ENCODE results near the gene EIF3K. TPM values are rescaled to one million over a fixed set of nuclear protein-coding genes. Genes with fewer than 3 reads are reported as not detected.

Gene EIF3K
- total RNA-seq, 1 donor from 2014 or later: 314 TPM

GRCh38 chr19:38634757-38635482 lies 15.9 kb downstream of the EIF3K start:
- no peaks in the 10 kb centered on the region for H3K9me3 ChIP-seq (ENCODE audit: control insufficient read depth in 3 of 3, low read length in 3 of 3)
- H3K27me3 ChIP-seq (ENCODE audit: control insufficient read depth in 3 of 3, insufficient read depth in 3 of 3, low read length in 3 of 3): no peaks in the 10 kb centered on the region
- H3K4me1 ChIP-seq (ENCODE audit: control insufficient read depth in 3 of 3, insufficient read depth in 3 of 3, low read length in 3 of 3): peaks cover 0 to 16% (median 13%) of the 10 kb centered on the region in 3 donors
- H3K9ac ChIP-seq (ENCODE audit: low read depth in 1 of 3, low read length in 3 of 3): peak overlapping the region in 1 of 3 donors; percentile 25
- H3K27ac ChIP-seq (ENCODE audit: low read depth, low read length): no peak overlapping the region
- peaks cover 35 to 38% (median 36%) of the 10 kb centered on the region in 3 donors for H3K36me3 ChIP-seq (ENCODE audit: control insufficient read depth in 3 of 3, insufficient read depth in 3 of 3, low read length in 3 of 3)
- H3K4me3 ChIP-seq (ENCODE audit: low read length in 3 of 3): no peak overlapping the region

GRCh38 chr19:38635483-38636399 lies 16.8 kb downstream of the EIF3K start:
- H3K27me3 ChIP-seq (ENCODE audit: control insufficient read depth in 3 of 3, insufficient read depth in 3 of 3, low read length in 3 of 3): no peaks in the 10 kb centered on the region
- H3K9ac ChIP-seq (ENCODE audit: low read depth in 1 of 3, low read length in 3 of 3): no peak overlapping the region
- peaks cover 32 to 36% (median 34%) of the 10 kb centered on the region in 3 donors for H3K36me3 ChIP-seq (ENCODE audit: control insufficient read depth in 3 of 3, insufficient read depth in 3 of 3, low read length in 3 of 3)
- H3K4me1 ChIP-seq (ENCODE audit: control insufficient read depth in 3 of 3, insufficient read depth in 3 of 3, low read length in 3 of 3): peaks cover 2 to 16% (median 13%) of the 10 kb centered on the region in 3 donors
- H3K9me3 ChIP-seq (ENCODE audit: control insufficient read depth in 3 of 3, low read length in 3 of 3): no peaks in the 10 kb centered on the region
- peak overlapping the region in 1 of 3 donors; percentile 6 for H3K4me3 ChIP-seq (ENCODE audit: low read length in 3 of 3)
- H3K27ac ChIP-seq (ENCODE audit: low read depth, low read length): peak overlapping the region; percentile 19

DNA sequence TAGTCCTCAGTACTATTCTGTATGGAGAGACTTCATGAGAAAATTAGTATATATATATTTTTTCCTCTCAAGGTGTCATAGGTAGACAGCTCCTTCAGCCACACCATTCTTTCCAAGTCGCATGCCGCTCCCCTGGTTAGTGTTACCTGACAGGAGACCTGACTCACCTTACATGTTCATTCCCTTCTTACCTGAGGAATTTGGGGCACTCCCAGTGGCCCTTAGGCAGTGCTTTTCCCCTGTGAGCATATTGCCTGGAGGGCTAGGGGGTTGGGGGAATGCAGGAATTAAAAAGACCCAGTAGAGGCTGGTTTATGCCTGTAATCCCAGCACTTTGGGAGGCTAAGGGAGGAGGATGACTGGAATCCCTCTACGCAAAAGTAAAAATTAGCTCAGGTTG lies 19.5 kb downstream of the EIF3K start:
- Histone ChIP-seq H3K27me3 (ENCODE audit: control insufficient read depth in 3 of 3, insufficient read depth in 3 of 3, low read length in 3 of 3) (no peaks in the 10 kb centered on the region), H3K9ac (ENCODE audit: low read depth in 1 of 3, low read length in 3 of 3) (no peak overlapping the region), H3K9me3 (ENCODE audit: control insufficient read depth in 3 of 3, low read length in 3 of 3) (no peaks in the 10 kb centered on the region), H3K27ac (ENCODE audit: low read depth, low read length) (no peak overlapping the region), H3K4me1 (ENCODE audit: control insufficient read depth in 3 of 3, insufficient read depth in 3 of 3, low read length in 3 of 3) (peaks cover 2 to 16% (median 11%) of the 10 kb centered on the region in 3 donors), H3K4me3 (ENCODE audit: low read length in 3 of 3) (no peak overlapping the region), H3K36me3 (ENCODE audit: control insufficient read depth in 3 of 3, insufficient read depth in 3 of 3, low read length in 3 of 3) (peaks cover 17 to 23% (median 18%) of the 10 kb centered on the region in 3 donors)

- no peak overlapping the region for H3K27ac ChIP-seq (ENCODE audit: low read depth, low read length)
- peaks cover 2 to 16% (median 11%) of the 10 kb centered on the region in 3 donors for H3K4me1 ChIP-seq (ENCODE audit: control insufficient read depth in 3 of 3, insufficient read depth in 3 of 3, low read length in 3 of 3)
- H3K9ac ChIP-seq (ENCODE audit: low read depth in 1 of 3, low read length in 3 of 3): no peak overlapping the region
- H3K36me3 ChIP-seq (ENCODE audit: control insufficient read depth in 3 of 3, insufficient read depth in 3 of 3, low read length in 3 of 3): peaks cover 17 to 23% (median 18%) of the 10 kb centered on the region in 3 donors
- no peaks in the 10 kb centered on the region for H3K27me3 ChIP-seq (ENCODE audit: control insufficient read depth in 3 of 3, insufficient read depth in 3 of 3, low read length in 3 of 3)
- no peak overlapping the region for H3K4me3 ChIP-seq (ENCODE audit: low read length in 3 of 3)
- H3K9me3 ChIP-seq (ENCODE audit: control insufficient read depth in 3 of 3, low read length in 3 of 3): no peaks in the 10 kb centered on the region
Measured at GRCh38 chr19:38639679-38640078, 20.7 kb downstream of the EIF3K start.

GRCh38 chr19:38640368-38640767 lies 21.4 kb downstream of the EIF3K start:
- Histone ChIP-seq H3K4me1 (ENCODE audit: control insufficient read depth in 3 of 3, insufficient read depth in 3 of 3, low read length in 3 of 3) (peaks cover 2 to 10% (median 8%) of the 10 kb centered on the region in 3 donors), H3K36me3 (ENCODE audit: control insufficient read depth in 3 of 3, insufficient read depth in 3 of 3, low read length in 3 of 3) (peaks cover 12 to 17% (median 16%) of the 10 kb centered on the region in 3 donors), H3K4me3 (ENCODE audit: low read length in 3 of 3) (no peak overlapping the region), H3K27ac (ENCODE audit: low read depth, low read length) (no peak overlapping the region), H3K9ac (ENCODE audit: low read depth in 1 of 3, low read length in 3 of 3) (no peak overlapping the region), H3K27me3 (ENCODE audit: control insufficient read depth in 3 of 3, insufficient read depth in 3 of 3, low read length in 3 of 3) (no peaks in the 10 kb centered on the region), H3K9me3 (ENCODE audit: control insufficient read depth in 3 of 3, low read length in 3 of 3) (no peaks in the 10 kb centered on the region)

- Histone ChIP-seq H3K9ac (ENCODE audit: low read depth in 1 of 3, low read length in 3 of 3) (no peak overlapping the region), H3K9me3 (ENCODE audit: control insufficient read depth in 3 of 3, low read length in 3 of 3) (no peaks in the 10 kb centered on the region), H3K4me1 (ENCODE audit: control insufficient read depth in 3 of 3, insufficient read depth in 3 of 3, low read length in 3 of 3) (peaks cover 0 to 4% (median 2%) of the 10 kb centered on the region in 3 donors), H3K27ac (ENCODE audit: low read depth, low read length) (no peak overlapping the region), H3K27me3 (ENCODE audit: control insufficient read depth in 3 of 3, insufficient read depth in 3 of 3, low read length in 3 of 3) (no peaks in the 10 kb centered on the region), H3K4me3 (ENCODE audit: low read length in 3 of 3) (no peak overlapping the region), H3K36me3 (ENCODE audit: control insufficient read depth in 3 of 3, insufficient read depth in 3 of 3, low read length in 3 of 3) (peaks cover 0 to 3% (median 0%) of the 10 kb centered on the region in 3 donors)
Measured at GRCh38 chr19:38642176-38642575, 23.2 kb downstream of the EIF3K start.

DNA sequence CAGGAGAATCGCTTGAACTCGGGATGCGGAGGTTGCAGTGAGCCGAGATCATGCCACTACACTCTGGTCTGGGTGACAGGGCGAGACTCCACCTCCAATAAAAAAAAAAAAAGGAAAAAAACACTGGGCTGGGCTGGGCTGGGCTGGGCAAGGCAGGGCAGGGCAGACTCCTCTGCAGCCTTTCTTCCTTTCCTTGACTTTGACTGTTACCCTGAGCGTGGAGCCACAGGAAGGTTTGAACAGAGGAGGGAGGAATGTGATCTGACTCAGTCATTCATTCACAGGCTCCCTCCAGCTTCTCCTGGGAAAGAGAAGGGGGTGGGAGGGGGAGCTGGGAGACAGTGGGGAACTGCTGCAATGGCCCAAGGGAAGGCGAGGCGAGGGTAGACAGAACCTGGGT lies 25.7 kb downstream of the EIF3K start:
- peaks cover 6 to 17% (median 14%) of the 10 kb centered on the region in 3 donors for H3K4me1 ChIP-seq (ENCODE audit: control insufficient read depth in 3 of 3, insufficient read depth in 3 of 3, low read length in 3 of 3)
- H3K9me3 ChIP-seq (ENCODE audit: control insufficient read depth in 3 of 3, low read length in 3 of 3): no peaks in the 10 kb centered on the region
- no peak overlapping the region for H3K9ac ChIP-seq (ENCODE audit: low read depth in 1 of 3, low read length in 3 of 3)
- no peak overlapping the region for H3K4me3 ChIP-seq (ENCODE audit: low read length in 3 of 3)
- peaks cover 0 to 5% (median 0%) of the 10 kb centered on the region in 3 donors for H3K36me3 ChIP-seq (ENCODE audit: control insufficient read depth in 3 of 3, insufficient read depth in 3 of 3, low read length in 3 of 3)
- no peaks in the 10 kb centered on the region for H3K27me3 ChIP-seq (ENCODE audit: control insufficient read depth in 3 of 3, insufficient read depth in 3 of 3, low read length in 3 of 3)
- H3K27ac ChIP-seq (ENCODE audit: low read depth, low read length): no peak overlapping the region

DNA sequence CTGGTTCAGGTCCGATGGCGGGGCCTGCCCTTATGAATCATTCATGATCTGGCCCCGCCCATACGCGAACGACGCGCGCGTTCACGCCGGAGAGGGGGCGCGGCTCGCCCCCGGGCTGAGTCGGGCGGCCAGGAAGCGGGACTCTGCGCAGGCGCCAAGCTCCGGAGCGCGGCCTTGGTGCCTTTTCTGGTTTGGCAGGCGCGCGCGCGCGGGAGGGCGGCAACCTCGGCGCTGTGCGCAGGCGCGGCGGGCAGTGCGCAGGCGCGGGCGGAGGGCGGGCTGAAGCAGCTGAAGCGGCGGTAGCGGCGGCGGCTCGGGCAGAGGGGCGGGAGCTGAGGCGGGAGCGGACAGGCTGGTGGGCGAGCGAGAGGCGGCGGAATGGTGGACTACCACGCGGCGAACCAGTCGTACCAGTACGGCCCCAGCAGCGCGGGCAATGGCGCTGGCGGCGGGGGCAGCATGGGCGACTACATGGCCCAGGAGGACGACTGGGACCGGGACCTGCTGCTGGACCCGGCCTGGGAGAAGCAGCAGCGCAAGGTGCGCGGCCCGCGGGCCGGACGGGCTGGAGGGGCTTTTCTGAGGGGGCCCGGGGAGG lies 28.5 kb downstream of the EIF3K start, which contains the start of gene ACTN4:
TSS of gene ACTN4 (plus strand) at position 282 of the 598 bp plus-strand sequence. CDS start at position 379, 97 bp downstream.
- Histone ChIP-seq H3K27ac (ENCODE audit: low read depth, low read length) (peak within 1 kb of the TSS; percentile 95), H3K4me3 (ENCODE audit: low read length in 3 of 3) (peak within 1 kb of the TSS; percentile 76 to 94 (median 93)), H3K9me3 (ENCODE audit: control insufficient read depth in 3 of 3, low read length in 3 of 3) (no peaks in the 10 kb centered on the region), H3K9ac (ENCODE audit: low read depth in 1 of 3, low read length in 3 of 3) (peak within 1 kb of the TSS; percentile 91 to 98 (median 97)), H3K4me1 (ENCODE audit: control insufficient read depth in 3 of 3, insufficient read depth in 3 of 3, low read length in 3 of 3) (peaks cover 27 to 45% (median 38%) of the 10 kb centered on the region in 3 donors), H3K36me3 (ENCODE audit: control insufficient read depth in 3 of 3, insufficient read depth in 3 of 3, low read length in 3 of 3) (peaks cover 0 to 5% (median 0%) of the 10 kb centered on the region in 3 donors), H3K27me3 (ENCODE audit: control insufficient read depth in 3 of 3, insufficient read depth in 3 of 3, low read length in 3 of 3) (no peaks in the 10 kb centered on the region)

DNA sequence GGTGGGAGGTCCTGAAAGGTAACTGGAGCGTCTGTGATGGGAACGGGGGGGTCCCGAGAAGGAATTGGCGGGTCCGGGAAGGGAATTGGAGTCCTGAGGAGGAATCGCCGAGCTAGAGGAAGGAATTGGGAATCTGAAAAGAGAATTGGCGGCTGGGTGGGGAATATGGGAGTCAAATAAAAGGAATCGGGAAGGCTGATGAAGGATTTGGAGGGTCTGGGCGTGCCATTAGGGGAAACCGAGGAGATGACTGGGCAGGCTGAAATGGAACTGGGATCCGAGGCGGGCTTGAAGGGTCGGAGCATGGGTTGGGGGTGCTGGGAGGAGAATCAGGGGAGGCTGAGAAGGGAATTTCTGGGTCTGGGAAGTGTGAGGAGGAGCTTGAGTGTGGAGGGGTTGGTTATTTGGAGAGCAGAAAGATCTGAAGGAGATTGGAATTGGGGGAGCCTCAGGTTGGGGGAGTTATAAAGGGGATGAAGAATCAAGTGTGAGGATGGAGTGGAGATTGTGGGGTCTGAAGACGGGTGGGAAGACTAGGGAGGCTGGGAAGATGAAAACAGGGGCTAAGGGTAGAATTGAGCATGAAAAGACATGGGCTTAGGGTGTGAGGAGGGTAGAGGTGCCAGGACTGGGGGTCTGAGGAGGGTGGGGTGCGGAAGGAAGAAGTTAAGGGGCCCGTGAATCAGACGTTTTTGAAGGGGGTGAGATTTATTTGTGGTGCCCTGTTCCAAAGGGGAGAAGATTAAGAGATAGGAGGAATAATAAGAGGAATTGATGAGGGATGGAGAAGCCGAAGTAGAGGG lies 29.2 kb downstream of the EIF3K start:
- peaks cover 30 to 52% (median 44%) of the 10 kb centered on the region in 3 donors for H3K4me1 ChIP-seq (ENCODE audit: control insufficient read depth in 3 of 3, insufficient read depth in 3 of 3, low read length in 3 of 3)
- H3K27me3 ChIP-seq (ENCODE audit: control insufficient read depth in 3 of 3, insufficient read depth in 3 of 3, low read length in 3 of 3): no peaks in the 10 kb centered on the region
- H3K36me3 ChIP-seq (ENCODE audit: control insufficient read depth in 3 of 3, insufficient read depth in 3 of 3, low read length in 3 of 3): peaks cover 0 to 5% (median 0%) of the 10 kb centered on the region in 3 donors
- peak overlapping the region; percentile 95 for H3K27ac ChIP-seq (ENCODE audit: low read depth, low read length)
- H3K4me3 ChIP-seq (ENCODE audit: low read length in 3 of 3): peak overlapping the region; percentile 76 to 94 (median 93)
- no peaks in the 10 kb centered on the region for H3K9me3 ChIP-seq (ENCODE audit: control insufficient read depth in 3 of 3, low read length in 3 of 3)
- H3K9ac ChIP-seq (ENCODE audit: low read depth in 1 of 3, low read length in 3 of 3): peak overlapping the region; percentile 91 to 98 (median 97)
